H1 (cell line): Measurements from ENCODE around the gene SIK2. TPM values are rescaled to one million over a fixed set of nuclear protein-coding genes. Genes with fewer than 3 reads are reported as not detected.

Source experiments
- BCL11A ChIP-seq, 2 experiments: IDR thresholded peaks; one replicate each; pipeline ENCODE4 v1.6.1; 2011; ENCODE audit warnings: low read depth in 2 of 2, low read length in 2 of 2, mild to moderate bottlenecking in 2 of 2
- TAF1 ChIP-seq: IDR thresholded peaks from 2 replicates; pipeline ENCODE4 v1.6.1; 2011; ENCODE audit warnings: mild to moderate bottlenecking, low read depth, low read length
- polyA plus RNA-seq, 7 experiments: library from polyadenylated mRNA; depleted of rRNA in 3 of 7; stranded (reverse) in 5 of 7; unstranded in 2 of 7; fragments of >200 nt in 5 of 7; fragments of 200-250 nt in 2 of 7; gene quantifications; 1 replicate in 5 of 7; 2 replicates in 1 of 7; 4 replicates in 1 of 7; pipeline versions ENCODE4 v1.2.1 to v1.2.3, GENCODE V29; 2011 to 2013; ENCODE audit warnings: missing spikeins in 2 of 7, mixed read lengths in 2 of 7
- total RNA-seq: library from RNA; stranded (reverse); fragmentation: NEBNext Ultra II Directional; extraction: Animal tissue kit (Norgen Biotek cat#: 25700); gene quantifications from 2 replicates; pipeline ENCODE4 v1.2.1, GENCODE V29; 2021
- TF ChIP-seq, protein P1 (sequence below): IDR thresholded peaks from 2 replicates; pipeline ENCODE4 v1.6.1; 2012; ENCODE audit warnings: low read length, inconsistent platforms

The SIK2 gene
- total and polyA plus RNA-seq, 2 of the 8 experiments (the other 6 are each of a cell fraction or from before 2014, with no cell fraction given): 8.8 to 11.2 TPM

DNA sequence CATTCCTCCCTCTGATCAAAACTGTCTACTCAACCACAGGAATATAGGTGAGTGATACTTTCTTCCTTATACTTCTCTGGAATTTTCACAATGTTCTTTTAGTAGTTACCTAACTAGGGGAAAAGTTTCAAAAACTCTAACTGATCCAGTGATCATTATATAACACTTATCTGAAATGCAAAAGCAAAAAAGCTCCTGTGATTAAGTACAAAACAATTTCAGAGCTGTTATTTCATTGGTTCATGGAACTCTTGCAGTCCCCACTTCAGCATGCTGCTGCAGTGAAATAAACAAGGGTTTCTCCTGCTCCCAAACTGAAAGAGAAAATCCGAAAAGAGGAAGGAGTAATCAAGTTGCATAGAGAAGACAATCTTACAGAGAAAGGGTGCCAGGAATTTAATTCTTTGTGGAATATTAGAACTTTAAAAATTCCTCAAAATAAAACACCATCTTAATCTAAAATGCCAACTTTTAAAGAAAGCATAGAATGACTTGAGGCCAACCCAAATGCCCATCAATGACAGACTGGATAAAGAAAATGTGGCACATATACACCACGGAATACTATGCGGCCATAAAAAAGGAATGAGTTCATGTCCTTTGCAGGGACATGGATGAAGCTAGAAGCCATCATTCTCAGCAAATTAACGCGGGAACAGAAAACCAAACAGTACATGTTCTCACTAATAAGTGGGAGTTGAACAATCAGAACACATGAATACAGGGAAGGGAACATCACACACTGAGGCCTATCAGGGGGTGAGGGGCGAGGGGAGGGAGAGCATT lies 143.7 kb downstream of the SIK2 start (continued):
- TF ChIP-seq, protein P1, sequence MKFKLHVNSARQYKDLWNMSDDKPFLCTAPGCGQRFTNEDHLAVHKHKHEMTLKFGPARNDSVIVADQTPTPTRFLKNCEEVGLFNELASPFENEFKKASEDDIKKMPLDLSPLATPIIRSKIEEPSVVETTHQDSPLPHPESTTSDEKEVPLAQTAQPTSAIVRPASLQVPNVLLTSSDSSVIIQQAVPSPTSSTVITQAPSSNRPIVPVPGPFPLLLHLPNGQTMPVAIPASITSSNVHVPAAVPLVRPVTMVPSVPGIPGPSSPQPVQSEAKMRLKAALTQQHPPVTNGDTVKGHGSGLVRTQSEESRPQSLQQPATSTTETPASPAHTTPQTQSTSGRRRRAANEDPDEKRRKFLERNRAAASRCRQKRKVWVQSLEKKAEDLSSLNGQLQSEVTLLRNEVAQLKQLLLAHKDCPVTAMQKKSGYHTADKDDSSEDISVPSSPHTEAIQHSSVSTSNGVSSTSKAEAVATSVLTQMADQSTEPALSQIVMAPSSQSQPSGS: no peak
- TF ChIP-seq TAF1 (no peak), BCL11A (IDR thresholded peaks at IDR 0.05; ENCODE audit: low read depth in 2 of 2, low read length in 2 of 2) (no peak)
- TF ChIP-seq, all 59 proteins: peak for 0
